Effector memory CD4-positive, alpha-beta T cell (primary cell): Measurements from ENCODE around the gene CHRNA4.

ENCODE experiments used
- DNase-seq, 3 donors: peaks; one replicate each; pipeline ENCODE4 v3.0.0-alpha.2; 2020
- H3K27ac ChIP-seq: 2 replicates; pipeline ENCODE4 v1.7.0; 2013; ENCODE audit warnings: mild to moderate bottlenecking, low read length, moderate library complexity; ENCODE audit not compliant: insufficient read depth, poor library complexity, severe bottlenecking
- H3K27me3 ChIP-seq: replicated peaks from 2 replicates; pipeline ENCODE4 v1.7.0; 2013; ENCODE audit warnings: mild to moderate bottlenecking, low read length; ENCODE audit not compliant: insufficient read depth, control insufficient read depth, poor library complexity, severe bottlenecking
- H3K36me3 ChIP-seq: 2 replicates; pipeline ENCODE4 v1.7.0; 2013; ENCODE audit warnings: mild to moderate bottlenecking, low read length, moderate library complexity; ENCODE audit not compliant: control insufficient read depth, insufficient read depth
- H3K4me1 ChIP-seq: 2 replicates; pipeline ENCODE4 v1.7.0; 2013; ENCODE audit warnings: low read length, mild to moderate bottlenecking; ENCODE audit not compliant: control insufficient read depth, insufficient read depth, poor library complexity, severe bottlenecking
- H3K4me3 ChIP-seq: 2 replicates; pipeline ENCODE4 v1.7.0; 2013; ENCODE audit warnings: low read length, low read depth, mild to moderate bottlenecking; ENCODE audit not compliant: insufficient read depth, poor library complexity, severe bottlenecking
- H3K9me3 ChIP-seq: 2 replicates; pipeline ENCODE4 v1.7.0; 2013; ENCODE audit warnings: mild to moderate bottlenecking, low read length, moderate library complexity; ENCODE audit not compliant: control insufficient read depth

The CHRNA4 gene

DNA sequence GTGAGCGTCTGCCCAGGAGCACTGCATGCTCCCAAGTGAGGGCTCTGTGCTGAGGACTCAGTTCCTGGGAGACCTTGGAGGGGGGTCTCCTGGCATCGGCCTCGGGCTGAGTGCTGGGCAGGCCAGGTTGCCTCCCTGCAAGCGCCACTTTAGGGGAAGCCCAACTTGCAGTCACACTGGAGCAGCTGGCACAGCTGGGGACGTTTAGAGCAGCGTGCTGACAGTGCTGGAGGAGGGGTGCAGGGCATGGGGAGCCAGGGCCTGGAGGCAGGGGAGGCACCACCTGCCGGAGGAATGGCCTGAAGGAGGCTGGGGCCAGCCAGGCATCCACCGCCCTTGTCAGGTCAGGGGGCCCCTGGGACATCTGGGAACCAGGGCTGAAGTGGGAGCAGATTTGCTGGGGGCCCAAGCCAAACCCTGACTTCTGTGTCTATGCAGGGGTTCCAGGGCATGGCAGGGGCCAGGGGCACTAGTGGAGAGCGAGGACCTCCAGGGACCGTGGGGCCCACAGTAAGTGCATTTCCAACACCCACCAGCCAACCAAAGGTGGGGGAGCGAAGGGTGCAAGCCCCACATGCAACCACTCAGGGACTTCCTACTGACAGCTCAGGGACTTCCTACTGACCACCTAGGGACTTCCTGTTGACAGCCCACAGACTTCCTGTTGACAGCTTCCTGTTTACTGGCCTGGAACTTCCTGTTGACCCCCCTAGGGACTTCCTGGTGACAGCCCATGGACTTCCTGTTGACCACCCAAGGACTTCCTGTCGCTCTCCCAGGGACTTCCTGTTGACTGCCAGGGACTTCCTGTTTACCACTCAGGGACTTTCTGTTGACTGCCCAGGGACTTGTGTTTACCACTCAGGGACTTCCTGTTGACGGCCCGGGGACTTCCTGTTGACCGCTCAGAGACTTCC lies 34.6 kb downstream of the CHRNA4 start:
- H3K4me1 ChIP-seq: peaks cover 9% of the 10 kb centered on the region
- no peak overlapping the region for H3K4me3 ChIP-seq
- peak overlapping the region; percentile 49 for H3K27ac ChIP-seq
- no peaks in the 10 kb centered on the region for H3K36me3 ChIP-seq
- no peaks in the 10 kb centered on the region for H3K27me3 ChIP-seq
- no peak for DNase-seq
- H3K9me3 ChIP-seq: no peaks in the 10 kb centered on the region

DNA sequence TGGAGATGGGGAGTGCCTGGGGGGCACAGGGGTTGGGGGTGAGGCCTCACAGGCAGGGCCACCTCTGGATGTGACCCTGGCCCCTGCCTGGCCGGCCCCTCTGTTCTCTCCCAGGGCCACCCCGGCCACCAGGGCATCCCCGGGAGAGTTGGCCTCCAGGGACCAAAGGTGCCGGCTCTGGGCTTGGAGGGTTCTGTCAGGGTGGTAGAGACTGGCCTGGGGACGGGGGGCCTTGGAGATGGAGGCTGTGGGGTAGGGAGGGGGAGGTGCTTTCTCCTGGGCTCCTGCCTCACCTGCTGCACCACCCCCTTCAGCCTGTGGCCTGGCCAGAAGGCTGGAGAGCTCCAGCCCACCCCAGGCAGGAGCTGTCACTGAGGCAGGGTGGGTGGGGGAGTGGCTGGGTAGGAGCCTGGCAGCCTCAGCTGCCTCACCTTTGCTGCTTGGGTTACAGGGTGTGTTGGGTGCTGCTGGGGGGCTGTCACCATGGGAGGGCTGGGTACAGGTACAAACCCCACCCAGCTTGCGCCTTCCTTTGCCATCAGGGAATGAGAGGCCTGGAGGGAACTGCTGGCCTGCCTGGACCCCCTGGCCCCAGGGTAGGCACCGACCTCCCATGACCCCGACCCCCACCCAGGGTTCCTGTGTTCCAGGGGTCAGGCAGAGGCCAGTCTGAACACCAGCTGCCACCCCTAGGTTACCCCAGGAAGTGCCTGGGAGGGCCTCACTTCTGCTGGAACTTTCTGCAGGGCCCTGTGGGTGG lies 35.4 kb downstream of the CHRNA4 start:
- H3K4me3 ChIP-seq: no peak overlapping the region
- no peaks in the 10 kb centered on the region for H3K27me3 ChIP-seq
- H3K9me3 ChIP-seq: no peaks in the 10 kb centered on the region
- H3K36me3 ChIP-seq: no peaks in the 10 kb centered on the region
- no peak overlapping the region for H3K27ac ChIP-seq
- DNase-seq: no peak
- H3K4me1 ChIP-seq: peaks cover 9% of the 10 kb centered on the region

GRCh38 chr20:63325021-63325471 lies 36.1 kb downstream of the CHRNA4 start:
- no peaks in the 10 kb centered on the region for H3K27me3 ChIP-seq
- no peaks in the 10 kb centered on the region for H3K36me3 ChIP-seq
- no peak for DNase-seq
- no peak overlapping the region for H3K4me3 ChIP-seq
- H3K4me1 ChIP-seq: peaks cover 9% of the 10 kb centered on the region
- no peaks in the 10 kb centered on the region for H3K9me3 ChIP-seq
- H3K27ac ChIP-seq: no peak overlapping the region

DNA sequence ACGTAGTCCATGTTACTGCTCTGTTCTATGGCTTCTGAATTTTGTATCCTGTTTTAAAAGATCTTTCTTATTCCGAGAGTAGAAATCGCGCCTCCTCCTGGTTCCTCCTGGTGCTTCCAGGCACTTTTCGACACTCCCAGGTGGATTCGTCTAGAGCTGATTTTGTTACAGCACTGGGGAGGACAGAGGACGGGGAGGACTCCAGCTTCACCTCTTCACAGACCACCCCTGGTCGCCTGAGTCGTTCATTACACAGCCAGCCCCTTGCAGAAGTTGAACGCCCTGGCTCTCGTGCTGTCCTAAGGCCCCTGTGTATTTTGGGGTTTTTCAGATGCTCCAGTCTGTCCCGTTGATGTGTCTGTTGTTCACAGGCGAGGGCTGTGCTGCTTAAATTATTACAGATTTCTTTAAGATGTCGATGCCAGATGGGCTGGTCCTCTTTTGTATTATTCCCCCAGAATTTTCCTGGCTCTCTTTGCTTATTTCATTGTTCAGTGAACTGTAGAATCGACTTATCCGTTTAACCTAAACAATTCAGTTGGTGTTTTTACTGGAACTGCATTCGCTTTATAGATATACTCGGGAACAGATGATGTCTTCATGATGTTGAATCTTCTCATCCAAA lies 37.7 kb downstream of the CHRNA4 start:
- no peak overlapping the region for H3K4me3 ChIP-seq
- peaks cover 9% of the 10 kb centered on the region for H3K4me1 ChIP-seq
- H3K36me3 ChIP-seq: no peaks in the 10 kb centered on the region
- no peak overlapping the region for H3K27ac ChIP-seq
- DNase-seq: no peak
- no peaks in the 10 kb centered on the region for H3K9me3 ChIP-seq
- H3K27me3 ChIP-seq: no peaks in the 10 kb centered on the region

DNA sequence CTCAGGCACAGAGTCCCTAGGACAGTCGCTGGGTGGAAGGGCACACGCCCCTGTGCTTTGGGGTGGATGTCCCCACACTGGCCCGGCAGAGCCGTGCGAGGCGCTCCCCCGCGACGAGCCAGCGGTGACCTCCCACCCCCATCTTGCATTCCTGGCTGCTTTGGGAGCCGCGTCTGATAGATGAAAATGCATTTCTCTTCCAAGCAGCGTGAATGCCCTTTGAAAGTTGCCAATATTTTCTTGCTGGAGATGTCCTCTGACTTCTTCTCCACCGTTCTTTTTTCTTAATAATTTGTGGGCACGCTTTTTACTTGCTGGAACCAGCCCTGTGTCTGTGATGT lies 38.2 kb downstream of the CHRNA4 start:
- Histone ChIP-seq H3K4me3 (no peak overlapping the region), H3K27ac (no peak overlapping the region), H3K27me3 (no peaks in the 10 kb centered on the region), H3K36me3 (no peaks in the 10 kb centered on the region), H3K9me3 (no peaks in the 10 kb centered on the region), H3K4me1 (peaks cover 9% of the 10 kb centered on the region)
- no peak for DNase-seq

DNA sequence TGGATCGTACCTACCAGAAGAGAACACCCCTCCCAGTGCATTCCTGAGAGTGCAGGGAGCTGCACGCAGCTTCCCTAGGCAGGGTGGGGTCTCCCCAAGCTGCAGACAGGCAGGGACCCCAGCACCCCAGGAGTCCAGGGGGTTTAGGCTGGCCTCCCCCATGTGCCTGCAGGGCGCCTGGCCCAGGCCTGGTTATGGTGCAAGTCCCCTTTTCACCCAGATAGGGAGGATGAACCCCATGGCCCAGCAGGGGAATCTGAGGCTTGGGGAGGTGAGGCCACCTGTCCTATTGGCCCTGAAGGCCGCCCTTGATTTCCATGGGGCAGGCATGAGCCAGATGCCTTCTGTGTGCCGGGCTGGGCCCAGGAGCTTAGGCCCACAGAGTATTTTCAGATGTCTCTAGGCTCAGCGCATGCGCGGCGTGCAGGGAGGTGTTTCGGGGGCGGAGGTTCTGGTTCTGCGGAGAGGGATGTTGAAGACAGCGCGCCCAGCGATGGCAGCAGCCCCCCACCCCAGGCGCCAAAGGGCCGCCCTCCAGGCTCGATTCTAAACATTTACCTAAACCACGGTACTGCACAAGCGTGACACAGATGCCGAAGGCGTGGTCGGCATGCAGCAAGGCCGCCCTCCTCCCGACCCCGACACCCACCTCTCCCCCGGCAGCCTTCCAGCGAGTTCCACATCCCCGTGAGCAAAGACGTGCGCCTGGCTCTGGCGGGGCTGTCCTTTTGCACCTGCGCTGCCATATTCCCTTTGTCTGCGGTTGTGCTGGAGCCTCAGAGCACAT lies 38.8 kb downstream of the CHRNA4 start:
- DNase-seq: no peak
- Histone ChIP-seq H3K4me1 (peaks cover 9% of the 10 kb centered on the region), H3K27ac (no peak overlapping the region), H3K9me3 (no peaks in the 10 kb centered on the region), H3K27me3 (no peaks in the 10 kb centered on the region), H3K36me3 (no peaks in the 10 kb centered on the region), H3K4me3 (no peak overlapping the region)

- no peak overlapping the region for H3K27ac ChIP-seq
- H3K27me3 ChIP-seq: no peaks in the 10 kb centered on the region
- DNase-seq: no peak
- H3K4me1 ChIP-seq: peaks cover 4% of the 10 kb centered on the region
- no peaks in the 10 kb centered on the region for H3K9me3 ChIP-seq
- no peak overlapping the region for H3K4me3 ChIP-seq
- H3K36me3 ChIP-seq: no peaks in the 10 kb centered on the region
Observed at GRCh38 chr20:63321148-63321831, 39.9 kb downstream of the CHRNA4 start.

DNA sequence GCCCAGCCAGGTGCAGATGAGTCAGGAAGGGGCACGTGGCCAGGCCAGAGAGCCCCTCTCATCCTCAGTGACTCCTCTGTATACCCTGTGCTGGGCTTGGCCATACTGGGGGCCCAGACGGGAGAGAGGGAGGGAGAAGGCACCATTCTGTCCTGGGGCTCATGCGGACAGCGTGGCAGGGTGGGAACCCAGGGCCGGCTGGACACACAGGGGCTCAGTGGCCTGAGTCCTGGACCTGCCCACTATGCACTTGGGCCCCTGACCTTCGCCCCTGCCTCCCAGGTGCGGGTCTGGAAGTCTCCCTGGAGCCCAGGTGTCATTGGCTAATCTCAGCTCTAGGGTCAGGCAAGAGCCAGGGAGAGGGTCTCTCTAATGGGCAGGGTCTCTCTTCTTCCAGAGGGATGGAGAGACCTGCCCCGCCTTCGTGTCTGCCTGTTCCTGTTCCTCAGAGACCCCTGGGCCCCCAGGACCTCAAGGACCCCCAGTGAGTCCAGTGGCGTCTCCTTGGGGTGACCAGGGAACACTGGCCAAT lies 40.5 kb downstream of the CHRNA4 start:
- Histone ChIP-seq H3K4me3 (no peak overlapping the region), H3K36me3 (no peaks in the 10 kb centered on the region), H3K9me3 (no peaks in the 10 kb centered on the region), H3K27ac (no peak overlapping the region), H3K27me3 (no peaks in the 10 kb centered on the region), H3K4me1 (no peaks in the 10 kb centered on the region)
- DNase-seq: no peak

- Histone ChIP-seq H3K9me3 (no peaks in the 10 kb centered on the region), H3K4me3 (no peak overlapping the region), H3K27ac (no peak overlapping the region), H3K4me1 (no peaks in the 10 kb centered on the region), H3K27me3 (no peaks in the 10 kb centered on the region), H3K36me3 (no peaks in the 10 kb centered on the region)
- DNase-seq: no peak
Observed at GRCh38 chr20:63320041-63320511, 41.1 kb downstream of the CHRNA4 start.
